SK-N-SH treated with all-trans-retinoic acid at 6 μM for 48 hours (cell line): ENCODE measurements around the gene PLEKHH1.

Experiments
- ATAC-seq: fragments of 200-7000 bp; cut with Tn5 transposase; 3 replicates; pipeline ENCODE4 v1.9.1; 2020; ENCODE audit warnings: mild to moderate bottlenecking, moderate library complexity
- ARNTL ChIP-seq: fragments of 450-650 bp; formaldehyde crosslinking; IDR thresholded peaks from 2 replicates; pipeline ENCODE4 v1.5.0; 2020; ENCODE audit warnings: low read depth, mild to moderate bottlenecking, moderate library complexity, borderline replicate concordance
- CREB5 ChIP-seq: fragments of 250-450 bp; sonication (Bioruptor Pico); IDR thresholded peaks from 2 replicates; pipeline ENCODE4 v1.5.1; 2020; ENCODE audit warnings: low read depth, mild to moderate bottlenecking, moderate library complexity
- CSDC2 ChIP-seq: fragments of 250-450 bp; sonication (Bioruptor Pico); IDR thresholded peaks from 2 replicates; pipeline ENCODE4 v1.5.0; 2020; ENCODE audit warnings: mild to moderate bottlenecking, moderate library complexity
- CSRNP3 ChIP-seq: fragments of 250-450 bp; sonication (Bioruptor Pico); IDR thresholded peaks from 2 replicates; pipeline ENCODE4 v1.5.1; 2021; ENCODE audit warnings: mild to moderate bottlenecking, moderate library complexity
- ESRRG ChIP-seq: fragments of 250-450 bp; sonication (Bioruptor Pico); IDR thresholded peaks from 2 replicates; pipeline ENCODE4 v1.6.1; 2021; ENCODE audit warnings: mild to moderate bottlenecking
- GLIS3 ChIP-seq: fragments of 250-450 bp; sonication (Bioruptor Pico); IDR thresholded peaks from 2 replicates; pipeline ENCODE4 v1.5.0; 2020; ENCODE audit warnings: mild to moderate bottlenecking, moderate library complexity
- ISL1 ChIP-seq: fragments of 250-450 bp; sonication (Bioruptor Pico); IDR thresholded peaks from 2 replicates; pipeline ENCODE4 v2.1.2; 2022; ENCODE audit warnings: mild to moderate bottlenecking, moderate library complexity
- OSR1 ChIP-seq: fragments of 250-450 bp; sonication (Bioruptor Pico); IDR thresholded peaks from 2 replicates; pipeline ENCODE4 v1.8.0; 2022; ENCODE audit warnings: moderate library complexity, mild to moderate bottlenecking, inconsistent platforms
- PATZ1 ChIP-seq: fragments of 250-450 bp; sonication (Bioruptor Pico); IDR thresholded peaks from 2 replicates; pipeline ENCODE4 v1.8.0; 2020; ENCODE audit warnings: mild to moderate bottlenecking, moderate library complexity, borderline replicate concordance
- PPARA ChIP-seq: fragments of 250-450 bp; sonication (Bioruptor Pico); IDR thresholded peaks from 2 replicates; pipeline ENCODE4 v1.5.0; 2020; ENCODE audit warnings: mild to moderate bottlenecking, borderline replicate concordance
- SNAI2 ChIP-seq: fragments of 250-450 bp; sonication (Bioruptor Pico); IDR thresholded peaks from 2 replicates; pipeline ENCODE4 v1.5.0; 2020; ENCODE audit warnings: mild to moderate bottlenecking, moderate library complexity
- TCF4 ChIP-seq: fragments of 250-450 bp; sonication (Bioruptor Pico); IDR thresholded peaks from 2 replicates; pipeline ENCODE4 v1.8.0; 2021; ENCODE audit warnings: mild to moderate bottlenecking, moderate library complexity, borderline replicate concordance
- TOX ChIP-seq: fragments of 250-450 bp; sonication (Bioruptor Pico); IDR thresholded peaks from 2 replicates; pipeline ENCODE4 v1.8.0; 2021; ENCODE audit warnings: mild to moderate bottlenecking, moderate library complexity, borderline replicate concordance
- TSHZ2 ChIP-seq: fragments of 250-450 bp; sonication (Bioruptor Pico); IDR thresholded peaks from 2 replicates; pipeline ENCODE4 v1.5.0; 2020; ENCODE audit warnings: mild to moderate bottlenecking, moderate library complexity
- ZFP30 ChIP-seq: fragments of 450-650 bp; formaldehyde crosslinking; IDR thresholded peaks from 2 replicates; pipeline ENCODE4 v1.5.0; 2022; ENCODE audit warnings: mild to moderate bottlenecking, moderate library complexity
- ZNF70 ChIP-seq: fragments of 450-650 bp; formaldehyde crosslinking; IDR thresholded peaks from 2 replicates; pipeline ENCODE4 v1.5.0; 2020; ENCODE audit warnings: mild to moderate bottlenecking, moderate library complexity
- ZNF8 ChIP-seq: fragments of 450-650 bp; formaldehyde crosslinking; IDR thresholded peaks from 2 replicates; pipeline ENCODE4 v1.5.0; 2020; ENCODE audit warnings: mild to moderate bottlenecking, moderate library complexity

PLEKHH1 gene

GRCh38 chr14:67490196-67490595 is 42.9 kb upstream of the PLEKHH1 start (continued):
- TF ChIP-seq ZNF70 (CRISPR knock-in tag), result no peak
- TF ChIP-seq, all 23 proteins: peak for 0

GRCh38 chr14:67491285-67491684 is 41.8 kb upstream of the PLEKHH1 start:
- TF ChIP-seq ZNF70 (CRISPR knock-in tag) (no peak), PATZ1 (CRISPR knock-in tag) (no peak), TOX (no peak), CSDC2 (no peak), ESRRG (CRISPR knock-in tag) (no peak), OSR1 (CRISPR knock-in tag) (no peak), CSRNP3 (no peak), ARNTL (no peak), TSHZ2 (CRISPR knock-in tag) (no peak), GLIS3 (CRISPR knock-in tag) (no peak), PPARA (CRISPR knock-in tag) (no peak), CREB5 (CRISPR knock-in tag) (no peak), TCF4 (CRISPR knock-in tag) (no peak), ZFP30 (CRISPR knock-in tag) (no peak), ISL1 (CRISPR knock-in tag) (no peak)
- no peak for ATAC-seq

GRCh38 chr14:67491741-67492507 is 41.2 kb upstream of the PLEKHH1 start:
- peak; percentile 41; the same call in 1 of the 3 replicates for ATAC-seq
- TF ChIP-seq ZNF8, result no peak
- TF ChIP-seq PATZ1 (CRISPR knock-in tag), result no peak
- TF ChIP-seq ZNF70 (CRISPR knock-in tag), result no peak
- TF ChIP-seq ISL1 (CRISPR knock-in tag), result no peak
- no peak for TF ChIP-seq PPARA (CRISPR knock-in tag)
- no peak for TF ChIP-seq CREB5 (CRISPR knock-in tag)

- ATAC-seq, result no peak
- TF ChIP-seq TSHZ2 (CRISPR knock-in tag) (no peak), CREB5 (CRISPR knock-in tag) (no peak), ISL1 (CRISPR knock-in tag) (no peak), CSRNP3 (no peak), SNAI2 (CRISPR knock-in tag) (no peak)
Measured at GRCh38 chr14:67492538-67492937, 40.6 kb upstream of the PLEKHH1 start.
